ENCODE measurements around the gene MED9.

The MED9 gene

GRCh38 chr17:17538417-17539391 is 61.9 kb downstream of the MED9 start:
- no peak for DNase-seq (ENCODE audit: low spot score)

GRCh38 chr17:17539591-17539990 is 62.8 kb downstream of the MED9 start:
- no peak for DNase-seq (ENCODE audit: low spot score)

GRCh38 chr17:17540278-17540906 is 63.6 kb downstream of the MED9 start:
- no peak for DNase-seq (ENCODE audit: low spot score)

- DNase-seq (ENCODE audit: low spot score): no peak
Measured at GRCh38 chr17:17540935-17541639, 64.3 kb downstream of the MED9 start.

- no peak for DNase-seq (ENCODE audit: low spot score)
Measured at GRCh38 chr17:17541640-17542001, 64.8 kb downstream of the MED9 start.

Data from COLO829 (cell line).